HEK293 (cell line): ENCODE data around the gene ST6GALNAC6.

Experiments
- CTCF ChIA-PET: fragments of 350-600 bp; formaldehyde crosslinking; extraction: SDS; loops from one replicate; lab custom pipeline; 2021; ENCODE audit warnings: antibody characterized with exemption; lab: Yijun Ruan, JAX
- POLR2A ChIA-PET: fragments of 300-600 bp; formaldehyde crosslinking; extraction: SDS; loops from one replicate; lab custom pipeline; 2020; ENCODE audit warnings: antibody characterized with exemption, inconsistent platforms; lab: Yijun Ruan, JAX
- H3K27ac ChIP-seq: fragments of 200-500 bp; sonication (Bioruptor generic); 2 replicates; pipeline ENCODE4 v1.5.1; 2014; ENCODE audit warnings: low read depth, low read length, control low read depth, inconsistent platforms; ENCODE audit errors: extremely low read depth
- H3K36me3 ChIP-seq, 2 experiments: fragments of 200-500 bp in 1 of 2; sonication (Bioruptor generic) in 1 of 2; 1 replicate in 1 of 2; 2 replicates in 1 of 2; pipeline ENCODE4 v1.5.1; 2014 to 2017; ENCODE audit warnings: inconsistent platforms in 2 of 2, low read length in 2 of 2; ENCODE audit not compliant: control insufficient read depth in 2 of 2, insufficient read depth in 1 of 2
- H3K4me1 ChIP-seq: fragments of 200-500 bp; sonication (Bioruptor generic); 2 replicates; pipeline ENCODE4 v1.5.1; 2014; ENCODE audit warnings: mild to moderate bottlenecking, low read length, inconsistent platforms; ENCODE audit not compliant: control insufficient read depth, insufficient read depth
- H3K4me3 ChIP-seq: 2 replicates; pipeline ENCODE4 v1.5.1; 2011; ENCODE audit warnings: low read depth, mild to moderate bottlenecking, control low read depth, low read length, moderate library complexity
- H3K9me3 ChIP-seq: fragments of 200-500 bp; sonication (Bioruptor generic); 2 replicates; pipeline ENCODE4 v1.5.1; 2014; ENCODE audit warnings: low read depth, low read length, inconsistent platforms; ENCODE audit not compliant: control insufficient read depth, insufficient read depth
- HOXD13 ChIP-seq: sonication (generic); formaldehyde crosslinking; IDR thresholded peaks from 2 replicates; pipeline ENCODE4 v1.8.0; 2022; ENCODE audit warnings: missing genetic modification reagents, borderline replicate concordance
- OSR2 ChIP-seq: fragments of 450-650 bp; formaldehyde crosslinking; IDR thresholded peaks from 2 replicates; pipeline ENCODE4 v1.5.1; 2016; ENCODE audit warnings: missing biosample characterization, missing genetic modification characterization
- OVOL3 ChIP-seq: fragments of 450-650 bp; formaldehyde crosslinking; IDR thresholded peaks from 2 replicates; pipeline ENCODE4 v1.5.1; 2016; ENCODE audit warnings: missing biosample characterization, missing genetic modification characterization
- ZBTB17 ChIP-seq: fragments of 450-650 bp; formaldehyde crosslinking; IDR thresholded peaks from 2 replicates; pipeline ENCODE4 v1.5.1; 2016; ENCODE audit warnings: missing biosample characterization, missing genetic modification characterization
- ZBTB21 ChIP-seq: fragments of 450-650 bp; formaldehyde crosslinking; IDR thresholded peaks from 2 replicates; pipeline ENCODE4 v1.5.1; 2017; ENCODE audit warnings: missing biosample characterization, missing genetic modification characterization
- ZNF133 ChIP-seq: fragments of 450-650 bp; formaldehyde crosslinking; IDR thresholded peaks from 2 replicates; pipeline ENCODE4 v1.5.1; 2016; ENCODE audit warnings: missing biosample characterization, missing genetic modification characterization
- ZNF157 ChIP-seq: fragments of 450-650 bp; formaldehyde crosslinking; IDR thresholded peaks from 2 replicates; pipeline ENCODE4 v1.5.1; 2016; ENCODE audit warnings: missing biosample characterization, missing genetic modification characterization
- ZNF24 ChIP-seq: fragments of 450-650 bp; formaldehyde crosslinking; IDR thresholded peaks from 2 replicates; pipeline ENCODE4 v1.5.1; 2016; ENCODE audit warnings: missing biosample characterization, missing genetic modification characterization
- ZNF248 ChIP-seq: fragments of 450-650 bp; formaldehyde crosslinking; IDR thresholded peaks from 2 replicates; pipeline ENCODE4 v1.5.1; 2017; ENCODE audit warnings: missing biosample characterization, missing genetic modification characterization
- ZNF324 ChIP-seq: fragments of 450-650 bp; formaldehyde crosslinking; IDR thresholded peaks from 2 replicates; pipeline ENCODE4 v1.5.1; 2016; ENCODE audit warnings: missing biosample characterization, missing genetic modification characterization
- ZNF394 ChIP-seq: fragments of 450-650 bp; formaldehyde crosslinking; IDR thresholded peaks from 2 replicates; pipeline ENCODE4 v1.5.1; 2016; ENCODE audit warnings: missing biosample characterization, missing genetic modification characterization, mild to moderate bottlenecking, moderate library complexity, borderline replicate concordance
- ZNF404 ChIP-seq: fragments of 450-650 bp; formaldehyde crosslinking; IDR thresholded peaks from 2 replicates; pipeline ENCODE4 v1.5.1; 2017; ENCODE audit warnings: missing biosample characterization, missing genetic modification characterization
- ZXDB ChIP-seq: fragments of 450-650 bp; formaldehyde crosslinking; IDR thresholded peaks from 2 replicates; pipeline ENCODE4 v1.5.1; 2016; ENCODE audit warnings: missing biosample characterization, missing genetic modification characterization
- TF ChIP-seq, protein P1 (sequence below): fragments of 450-650 bp; IDR thresholded peaks from 2 replicates; pipeline ENCODE4 v1.5.1; 2018; ENCODE audit warnings: missing biosample characterization, missing genetic modification characterization
- TF ChIP-seq, protein P2 (sequence below): fragments of 450-650 bp; formaldehyde crosslinking; IDR thresholded peaks from 2 replicates; pipeline ENCODE4 v1.5.1; 2016; ENCODE audit warnings: missing biosample characterization, missing genetic modification characterization
- TF ChIP-seq, protein P3 (sequence below): IDR thresholded peaks from 2 replicates; pipeline ENCODE4 v1.6.1; 2011; ENCODE audit warnings: mild to moderate bottlenecking, low read depth, low read length, borderline replicate concordance
- TF ChIP-seq, protein P4 (sequence below): fragments of 450-650 bp; formaldehyde crosslinking; IDR thresholded peaks from 2 replicates; pipeline ENCODE4 v1.5.1; 2016; ENCODE audit warnings: missing biosample characterization, missing genetic modification characterization
- TF ChIP-seq, protein P5 (sequence below): fragments of 450-650 bp; formaldehyde crosslinking; IDR thresholded peaks from 2 replicates; pipeline ENCODE4 v1.5.1; 2016; ENCODE audit warnings: missing biosample characterization, missing genetic modification characterization
- TF ChIP-seq, protein P6 (sequence below): fragments of 450-650 bp; formaldehyde crosslinking; IDR thresholded peaks from 2 replicates; pipeline ENCODE4 v1.5.1; 2016; ENCODE audit warnings: missing biosample characterization, missing genetic modification characterization

Gene ST6GALNAC6

DNA sequence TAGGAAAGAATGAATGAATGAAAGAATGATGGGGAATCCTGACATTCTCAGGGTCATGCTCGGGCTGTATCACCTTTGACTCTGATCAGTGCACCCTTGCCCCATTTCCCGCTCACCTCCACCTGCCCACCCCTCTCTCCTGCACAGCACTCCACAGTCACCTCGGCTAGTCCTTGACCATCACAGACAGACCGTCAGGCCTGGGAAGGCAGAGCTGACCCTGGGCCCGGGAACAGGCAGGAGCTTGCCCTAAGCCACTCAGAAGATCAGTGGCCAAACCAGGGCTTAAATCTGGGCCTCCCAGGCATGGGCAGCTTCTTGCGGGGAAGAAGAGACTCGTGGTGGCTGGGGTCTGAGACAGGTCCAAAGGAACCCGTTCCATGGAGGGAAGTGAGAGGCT is 3.6 kb downstream of the ST6GALNAC6 start:
- TF ChIP-seq ZBTB21 (no peak), HOXD13 (CRISPR knock-in tag) (no peak), ZNF404 (tag by site-specific recombination) (no peak), OSR2 (tag by site-specific recombination) (no peak), ZXDB (tag by site-specific recombination) (no peak), ZNF248 (tag by site-specific recombination) (no peak), ZNF24 (tag by site-specific recombination) (no peak), ZNF133 (tag by site-specific recombination) (no peak), ZNF157 (tag by site-specific recombination) (no peak), ZNF394 (tag by site-specific recombination) (no peak), OVOL3 (no peak), ZNF324 (tag by site-specific recombination) (no peak), ZBTB17 (tag by site-specific recombination) (no peak)
- TF ChIP-seq, protein P1, sequence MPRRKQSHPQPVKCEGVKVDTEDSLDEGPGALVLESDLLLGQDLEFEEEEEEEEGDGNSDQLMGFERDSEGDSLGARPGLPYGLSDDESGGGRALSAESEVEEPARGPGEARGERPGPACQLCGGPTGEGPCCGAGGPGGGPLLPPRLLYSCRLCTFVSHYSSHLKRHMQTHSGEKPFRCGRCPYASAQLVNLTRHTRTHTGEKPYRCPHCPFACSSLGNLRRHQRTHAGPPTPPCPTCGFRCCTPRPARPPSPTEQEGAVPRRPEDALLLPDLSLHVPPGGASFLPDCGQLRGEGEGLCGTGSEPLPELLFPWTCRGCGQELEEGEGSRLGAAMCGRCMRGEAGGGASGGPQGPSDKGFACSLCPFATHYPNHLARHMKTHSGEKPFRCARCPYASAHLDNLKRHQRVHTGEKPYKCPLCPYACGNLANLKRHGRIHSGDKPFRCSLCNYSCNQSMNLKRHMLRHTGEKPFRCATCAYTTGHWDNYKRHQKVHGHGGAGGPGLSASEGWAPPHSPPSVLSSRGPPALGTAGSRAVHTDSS (tag by site-specific recombination): no peak
- TF ChIP-seq, protein P2, sequence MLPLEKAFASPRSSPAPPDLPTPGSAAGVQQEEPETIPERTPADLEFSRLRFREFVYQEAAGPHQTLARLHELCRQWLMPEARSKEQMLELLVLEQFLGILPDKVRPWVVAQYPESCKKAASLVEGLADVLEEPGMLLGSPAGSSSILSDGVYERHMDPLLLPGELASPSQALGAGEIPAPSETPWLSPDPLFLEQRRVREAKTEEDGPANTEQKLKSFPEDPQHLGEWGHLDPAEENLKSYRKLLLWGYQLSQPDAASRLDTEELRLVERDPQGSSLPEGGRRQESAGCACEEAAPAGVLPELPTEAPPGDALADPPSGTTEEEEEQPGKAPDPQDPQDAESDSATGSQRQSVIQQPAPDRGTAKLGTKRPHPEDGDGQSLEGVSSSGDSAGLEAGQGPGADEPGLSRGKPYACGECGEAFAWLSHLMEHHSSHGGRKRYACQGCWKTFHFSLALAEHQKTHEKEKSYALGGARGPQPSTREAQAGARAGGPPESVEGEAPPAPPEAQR (tag by site-specific recombination): no peak
- TF ChIP-seq, protein P3, sequence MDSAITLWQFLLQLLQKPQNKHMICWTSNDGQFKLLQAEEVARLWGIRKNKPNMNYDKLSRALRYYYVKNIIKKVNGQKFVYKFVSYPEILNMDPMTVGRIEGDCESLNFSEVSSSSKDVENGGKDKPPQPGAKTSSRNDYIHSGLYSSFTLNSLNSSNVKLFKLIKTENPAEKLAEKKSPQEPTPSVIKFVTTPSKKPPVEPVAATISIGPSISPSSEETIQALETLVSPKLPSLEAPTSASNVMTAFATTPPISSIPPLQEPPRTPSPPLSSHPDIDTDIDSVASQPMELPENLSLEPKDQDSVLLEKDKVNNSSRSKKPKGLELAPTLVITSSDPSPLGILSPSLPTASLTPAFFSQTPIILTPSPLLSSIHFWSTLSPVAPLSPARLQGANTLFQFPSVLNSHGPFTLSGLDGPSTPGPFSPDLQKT: no peak
- TF ChIP-seq, protein P4, sequence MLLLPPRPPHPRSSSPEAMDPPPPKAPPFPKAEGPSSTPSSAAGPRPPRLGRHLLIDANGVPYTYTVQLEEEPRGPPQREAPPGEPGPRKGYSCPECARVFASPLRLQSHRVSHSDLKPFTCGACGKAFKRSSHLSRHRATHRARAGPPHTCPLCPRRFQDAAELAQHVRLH (tag by site-specific recombination): no peak
- TF ChIP-seq, protein P5, sequence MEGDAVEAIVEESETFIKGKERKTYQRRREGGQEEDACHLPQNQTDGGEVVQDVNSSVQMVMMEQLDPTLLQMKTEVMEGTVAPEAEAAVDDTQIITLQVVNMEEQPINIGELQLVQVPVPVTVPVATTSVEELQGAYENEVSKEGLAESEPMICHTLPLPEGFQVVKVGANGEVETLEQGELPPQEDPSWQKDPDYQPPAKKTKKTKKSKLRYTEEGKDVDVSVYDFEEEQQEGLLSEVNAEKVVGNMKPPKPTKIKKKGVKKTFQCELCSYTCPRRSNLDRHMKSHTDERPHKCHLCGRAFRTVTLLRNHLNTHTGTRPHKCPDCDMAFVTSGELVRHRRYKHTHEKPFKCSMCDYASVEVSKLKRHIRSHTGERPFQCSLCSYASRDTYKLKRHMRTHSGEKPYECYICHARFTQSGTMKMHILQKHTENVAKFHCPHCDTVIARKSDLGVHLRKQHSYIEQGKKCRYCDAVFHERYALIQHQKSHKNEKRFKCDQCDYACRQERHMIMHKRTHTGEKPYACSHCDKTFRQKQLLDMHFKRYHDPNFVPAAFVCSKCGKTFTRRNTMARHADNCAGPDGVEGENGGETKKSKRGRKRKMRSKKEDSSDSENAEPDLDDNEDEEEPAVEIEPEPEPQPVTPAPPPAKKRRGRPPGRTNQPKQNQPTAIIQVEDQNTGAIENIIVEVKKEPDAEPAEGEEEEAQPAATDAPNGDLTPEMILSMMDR (tag by site-specific recombination): no peak
- TF ChIP-seq, protein P6, sequence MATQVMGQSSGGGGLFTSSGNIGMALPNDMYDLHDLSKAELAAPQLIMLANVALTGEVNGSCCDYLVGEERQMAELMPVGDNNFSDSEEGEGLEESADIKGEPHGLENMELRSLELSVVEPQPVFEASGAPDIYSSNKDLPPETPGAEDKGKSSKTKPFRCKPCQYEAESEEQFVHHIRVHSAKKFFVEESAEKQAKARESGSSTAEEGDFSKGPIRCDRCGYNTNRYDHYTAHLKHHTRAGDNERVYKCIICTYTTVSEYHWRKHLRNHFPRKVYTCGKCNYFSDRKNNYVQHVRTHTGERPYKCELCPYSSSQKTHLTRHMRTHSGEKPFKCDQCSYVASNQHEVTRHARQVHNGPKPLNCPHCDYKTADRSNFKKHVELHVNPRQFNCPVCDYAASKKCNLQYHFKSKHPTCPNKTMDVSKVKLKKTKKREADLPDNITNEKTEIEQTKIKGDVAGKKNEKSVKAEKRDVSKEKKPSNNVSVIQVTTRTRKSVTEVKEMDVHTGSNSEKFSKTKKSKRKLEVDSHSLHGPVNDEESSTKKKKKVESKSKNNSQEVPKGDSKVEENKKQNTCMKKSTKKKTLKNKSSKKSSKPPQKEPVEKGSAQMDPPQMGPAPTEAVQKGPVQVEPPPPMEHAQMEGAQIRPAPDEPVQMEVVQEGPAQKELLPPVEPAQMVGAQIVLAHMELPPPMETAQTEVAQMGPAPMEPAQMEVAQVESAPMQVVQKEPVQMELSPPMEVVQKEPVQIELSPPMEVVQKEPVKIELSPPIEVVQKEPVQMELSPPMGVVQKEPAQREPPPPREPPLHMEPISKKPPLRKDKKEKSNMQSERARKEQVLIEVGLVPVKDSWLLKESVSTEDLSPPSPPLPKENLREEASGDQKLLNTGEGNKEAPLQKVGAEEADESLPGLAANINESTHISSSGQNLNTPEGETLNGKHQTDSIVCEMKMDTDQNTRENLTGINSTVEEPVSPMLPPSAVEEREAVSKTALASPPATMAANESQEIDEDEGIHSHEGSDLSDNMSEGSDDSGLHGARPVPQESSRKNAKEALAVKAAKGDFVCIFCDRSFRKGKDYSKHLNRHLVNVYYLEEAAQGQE (tag by site-specific recombination): no peak
- CTCF ChIA-PET: interaction anchor here (1.2 to 1.7 kb wide), 4 partner anchors 17 to 26 kb away, joined by 3 to 5 read pairs (median 4); no protein-coding TSS in a partner anchor
- Histone ChIP-seq H3K27ac (no peak overlapping the region), H3K4me1 (no peaks in the 10 kb centered on the region), H3K36me3 (peaks cover 3 to 55% of the 10 kb centered on the region in 2 experiments; a peak in 2 of 3 replicates), H3K9me3 (no peaks in the 10 kb centered on the region), H3K4me3 (no peak overlapping the region)
- POLR2A ChIA-PET: no interaction called here
